GM21619 (cell line): Measurements from ENCODE around the gene UGT1A3.

Experiments
- ATAC-seq: cut with Tn5 transposase; IDR thresholded peaks from one replicate; pipeline ENCODE4 v1.9.1; 2021; ENCODE audit not compliant: unreplicated experiment

Gene UGT1A3

GRCh38 chr2:233756429-233757081 is 27.7 kb downstream of the UGT1A3 start:
- no peak for ATAC-seq

GRCh38 chr2:233758141-233758540 is 29.3 kb downstream of the UGT1A3 start:
- ATAC-seq: no peak

- no peak for ATAC-seq
These were observed 30.0 kb downstream of the UGT1A3 start for GRCh38 chr2:233758849-233759248.

GRCh38 chr2:233760043-233760442 is 31.2 kb downstream of the UGT1A3 start, which contains the start of gene UGT1A1:
Gene UGT1A1, plus strand, starts transcription at chr2:233760270. Its CDS starts 18 bp downstream, at chr2:233760288.
- ATAC-seq: no peak

- ATAC-seq: no peak
These were observed 32.4 kb downstream of the UGT1A3 start for GRCh38 chr2:233761040-233761769.

GRCh38 chr2:233764264-233764663 is 35.4 kb downstream of the UGT1A3 start:
- no peak for ATAC-seq

GRCh38 chr2:233764761-233765160 is 35.9 kb downstream of the UGT1A3 start:
- no peak for ATAC-seq

GRCh38 chr2:233766416-233766815 is 37.6 kb downstream of the UGT1A3 start:
- no peak for ATAC-seq

GRCh38 chr2:233768076-233768475 is 39.2 kb downstream of the UGT1A3 start:
- no peak for ATAC-seq

- no peak for ATAC-seq
These were observed 40.4 kb downstream of the UGT1A3 start for GRCh38 chr2:233769260-233769659.

GRCh38 chr2:233772153-233772552 is 43.3 kb downstream of the UGT1A3 start:
- no peak for ATAC-seq

GRCh38 chr2:233772583-233772982 is 43.7 kb downstream of the UGT1A3 start:
- ATAC-seq: no peak

GRCh38 chr2:233773854-233774253 is 45.0 kb downstream of the UGT1A3 start:
- ATAC-seq: no peak

- ATAC-seq: no peak
These were observed 46.6 kb downstream of the UGT1A3 start for GRCh38 chr2:233775414-233775813.

GRCh38 chr2:233778030-233778429 is 49.2 kb downstream of the UGT1A3 start, which contains the start of gene MROH2A:
Gene MROH2A, plus strand, starts transcription at chr2:233778330. Its CDS starts 1,029 bp downstream, at chr2:233779359.
- no peak for ATAC-seq

- ATAC-seq: no peak
These were observed 50.9 kb downstream of the UGT1A3 start for GRCh38 chr2:233779722-233780121.

GRCh38 chr2:233780771-233781170 is 51.9 kb downstream of the UGT1A3 start:
- no peak for ATAC-seq

GRCh38 chr2:233789554-233789953 is 60.7 kb downstream of the UGT1A3 start:
- ATAC-seq: no peak

GRCh38 chr2:233791151-233791882 is 62.5 kb downstream of the UGT1A3 start:
- no peak for ATAC-seq

GRCh38 chr2:233791883-233792329 is 63.1 kb downstream of the UGT1A3 start:
- ATAC-seq: no peak

- ATAC-seq: no peak
These were observed 63.9 kb downstream of the UGT1A3 start for GRCh38 chr2:233792720-233793119.
